Endothelial cell of umbilical vein (primary cell): Measurements from ENCODE around the gene ZNRD2. TPM values are rescaled to one million over a fixed set of nuclear protein-coding genes. Genes with fewer than 3 reads are reported as not detected.

Experiments used
- BruUV-seq: library from RNA; stranded (reverse); fragments of 400-500 nt; replicated peaks from 2 replicates; lab custom pipeline; 2021; lab: Mats Ljungman, UMichigan
- CTCF ChIA-PET: fragments of 300-600, 350-600 bp; sonication (Branson Sonifier 250); formaldehyde crosslinking; loops from one replicate; lab custom pipeline; 2021; ENCODE audit warnings: antibody characterized with exemption, inconsistent platforms; lab: Charles Lee
- POLR2A ChIA-PET: fragments of 300-600, 350-600 bp; sonication (Branson Sonifier 250); formaldehyde crosslinking; loops from one replicate; lab custom pipeline; 2021; ENCODE audit warnings: antibody characterized with exemption, inconsistent platforms; lab: Charles Lee
- DNase-seq: peaks from one replicate; pipeline ENCODE4 v3.0.0-alpha.2; 2011; ENCODE audit warnings: low read depth, low spot score
- FAIRE-seq: peaks from 2 replicates; lab custom pipeline; 2011; peaks lifted over from hg19 to GRCh38; lab: Jason Lieb, UNC
- H2AFZ ChIP-seq: 2 replicates; pipeline ENCODE4 v1.6.0; 2012; ENCODE audit warnings: low read depth, low read length, control low read depth, inconsistent platforms
- H3K27ac ChIP-seq: 2 replicates; pipeline ENCODE4 v1.5.1; 2011; ENCODE audit warnings: low read depth, mild to moderate bottlenecking, control low read depth, low read length, moderate library complexity; ENCODE audit not compliant: insufficient read depth
- H3K27me3 ChIP-seq, 2 experiments: 2 replicates each; pipeline versions ENCODE4 v1.6.0 to v1.6.1; 2011; ENCODE audit warnings: low read length in 2 of 2, mixed read lengths in 1 of 2; ENCODE audit not compliant: control insufficient read depth in 2 of 2, insufficient read depth in 2 of 2
- H3K36me3 ChIP-seq, 2 experiments: 2 replicates in 1 of 2; 3 replicates in 1 of 2; pipeline ENCODE4 v1.5.1; 2011; ENCODE audit warnings: low read length in 2 of 2, mild to moderate bottlenecking in 1 of 2, moderate library complexity in 1 of 2; ENCODE audit not compliant: control insufficient read depth in 2 of 2, insufficient read depth in 2 of 2; ENCODE audit errors: extremely low read depth in 1 of 2
- H3K4me1 ChIP-seq: 3 replicates; pipeline ENCODE4 v1.5.1; 2011; ENCODE audit warnings: mild to moderate bottlenecking, low read length; ENCODE audit not compliant: control insufficient read depth, insufficient read depth; ENCODE audit errors: extremely low read depth
- H3K4me2 ChIP-seq: 2 replicates; pipeline ENCODE4 v1.6.1; 2011; ENCODE audit warnings: low read length, control low read depth, mixed read lengths; ENCODE audit not compliant: insufficient read depth
- H3K4me3 ChIP-seq, 3 experiments: fragments of 200-600 bp in 1 of 3; sonication (generic), shearing (Covaris generic) in 1 of 3; replicated peaks in 1 of 3; 2 replicates each; pipeline ENCODE4 v1.5.1; 2011 to 2016; ENCODE audit warnings: control low read depth in 3 of 3, low read length in 3 of 3, mild to moderate bottlenecking in 2 of 3, inconsistent platforms in 1 of 3, low read depth in 1 of 3, moderate library complexity in 1 of 3; ENCODE audit not compliant: insufficient read depth in 1 of 3
- H3K79me2 ChIP-seq: 2 replicates; pipeline ENCODE4 v1.6.0; 2012; ENCODE audit warnings: low read length, inconsistent platforms; ENCODE audit not compliant: control insufficient read depth, insufficient read depth
- H3K9ac ChIP-seq: replicated peaks from 2 replicates; pipeline ENCODE3; 2011; ENCODE audit warnings: low read length, control low read depth; ENCODE audit not compliant: insufficient read depth; ENCODE audit errors: extremely low read depth
- H3K9me1 ChIP-seq: replicated peaks from 3 replicates; pipeline ENCODE4 v1.6.0; 2011; ENCODE audit warnings: mild to moderate bottlenecking, low read length; ENCODE audit not compliant: control insufficient read depth, insufficient read depth; ENCODE audit errors: extremely low read depth
- H3K9me3 ChIP-seq: replicated peaks from 2 replicates; pipeline ENCODE4 v1.5.1; 2012; ENCODE audit warnings: low read length, inconsistent platforms; ENCODE audit not compliant: control insufficient read depth, insufficient read depth
- H4K20me1 ChIP-seq: replicated peaks from 2 replicates; pipeline ENCODE3; 2011; ENCODE audit warnings: mild to moderate bottlenecking, low read length; ENCODE audit not compliant: control insufficient read depth, insufficient read depth; ENCODE audit errors: extremely low read depth
- EZH2 ChIP-seq: IDR thresholded peaks from 2 replicates; pipeline ENCODE4 v1.6.1; 2012; ENCODE audit warnings: borderline replicate concordance, low read depth, mild to moderate bottlenecking, moderate library complexity, low read length, inconsistent platforms; ENCODE audit not compliant: severe bottlenecking
- FOS ChIP-seq: IDR thresholded peaks from 2 replicates; pipeline ENCODE4 v1.6.1; 2011; ENCODE audit warnings: mild to moderate bottlenecking, low read length, moderate library complexity, borderline replicate concordance; ENCODE audit not compliant: insufficient read depth
- GATA2 ChIP-seq: IDR thresholded peaks from 2 replicates; pipeline ENCODE4 v1.7.0; 2011; ENCODE audit warnings: low read depth, mild to moderate bottlenecking, moderate library complexity, mixed read lengths, low read length; ENCODE audit not compliant: insufficient read length, insufficient read depth
- JUN ChIP-seq: IDR thresholded peaks from 2 replicates; pipeline ENCODE4 v1.6.1; 2011; ENCODE audit warnings: borderline replicate concordance, low read depth; ENCODE audit not compliant: insufficient read length, insufficient read depth
- MYC ChIP-seq: IDR thresholded peaks from one replicate; pipeline ENCODE4 v1.6.1; 2011; ENCODE audit warnings: mild to moderate bottlenecking, low read depth, low read length
- POLR2A ChIP-seq: IDR thresholded peaks from 2 replicates; pipeline ENCODE4 v1.6.1; 2012; ENCODE audit warnings: low read depth, mild to moderate bottlenecking, control low read depth, low read length
- POLR2AphosphoS5 ChIP-seq: IDR thresholded peaks from 2 replicates; pipeline ENCODE4 v1.6.1; 2012; ENCODE audit warnings: low read depth, mild to moderate bottlenecking, control low read depth, low read length, moderate library complexity; ENCODE audit not compliant: insufficient read depth
- dilution Hi-C: fragments of 300-500 bp; cut with MboI; formaldehyde crosslinking; loops from one replicate; pipeline ENCODE4 v1.15.0; 2019; ENCODE audit warnings: low sequenced_read_pairs; ENCODE audit not compliant: extremely low pct_ligation_motif_present
- intact Hi-C: fragments of 100-400 bp; cut with micrococcal nuclease; formaldehyde crosslinking; loops from one replicate; pipeline ENCODE4 v1.10.0; 2022
- polyA plus RNA-seq, 4 experiments: library from polyadenylated mRNA; depleted of rRNA in 3 of 4; stranded (reverse) in 3 of 4; unstranded in 1 of 4; fragments of >200 nt; gene quantifications; 2 replicates each; pipeline versions ENCODE4 v1.2.1 to v1.2.3, GENCODE V29; 2011 to 2012; ENCODE audit warnings: missing spikeins in 1 of 4
- total RNA-seq: library from RNA; stranded (reverse); gene quantifications from 2 replicates; pipeline ENCODE4 v1.2.3, GENCODE V29; 2021
- TF ChIP-seq, protein P1 (sequence below): IDR thresholded peaks from 2 replicates; pipeline ENCODE4 v1.6.1; 2011; ENCODE audit not compliant: insufficient read depth, insufficient read length
- TF ChIP-seq, protein P2 (sequence below), 2 donors: IDR thresholded peaks; 1 replicate in 1 of 2; 2 replicates in 1 of 2; pipeline ENCODE4 v1.5.1; 2011; ENCODE audit warnings: low read length in 2 of 2, mild to moderate bottlenecking in 2 of 2, moderate library complexity in 2 of 2, control low read depth in 1 of 2, inconsistent platforms in 1 of 2, low read depth in 1 of 2; ENCODE audit not compliant: insufficient read depth in 1 of 2; ENCODE audit errors: extremely low read depth in 1 of 2

Gene ZNRD2
- total and polyA plus RNA-seq, 2 donors (not counting 3 experiments of a cell fraction or from before 2014, with no cell fraction given): 40.8 to 96.7 TPM

DNA sequence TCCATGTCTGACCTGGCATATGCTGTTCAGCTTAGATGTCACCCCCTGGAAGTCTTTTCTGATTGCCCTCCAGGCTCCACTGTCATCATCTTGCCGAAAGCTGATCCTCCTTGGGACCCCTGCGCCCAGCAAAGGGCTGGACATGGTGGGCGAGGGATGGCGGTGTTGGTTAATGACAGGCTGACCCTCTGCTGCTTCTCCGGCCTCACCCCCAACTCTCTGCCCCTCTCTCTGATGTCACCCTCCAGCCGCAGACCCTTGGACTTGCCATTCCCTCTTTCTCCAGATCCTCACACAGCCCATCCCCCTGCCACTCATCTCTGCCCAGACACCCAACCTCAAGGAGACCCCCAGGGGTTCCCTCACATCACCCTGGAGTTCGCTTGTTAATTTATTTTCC lies 7.9 kb downstream of the ZNRD2 start:
- H3K36me3 ChIP-seq: no peaks in the 10 kb centered on the region
- no peaks in the 10 kb centered on the region for H3K27me3 ChIP-seq
- POLR2A ChIA-PET: no interaction called here
- H3K9me3 ChIP-seq: no peaks in the 10 kb centered on the region
- no peak overlapping the region for H3K27ac ChIP-seq
- no peak overlapping the region for H3K4me2 ChIP-seq
- intact Hi-C loops (no loop called here), dilution Hi-C loops (no loop called here)
- H4K20me1 ChIP-seq: no peaks in the 10 kb centered on the region
- CTCF ChIA-PET: interaction anchor here (3.9 to 9.7 kb wide), 2 partner anchors 12 to 37 kb away, joined by 22 to 167 read pairs; no protein-coding TSS in a partner anchor
- no peak overlapping the region for H3K9ac ChIP-seq
- H2AFZ ChIP-seq: no peak overlapping the region
- no TSS peak for BruUV-seq
- no peak overlapping the region for H3K4me3 ChIP-seq
- DNase-seq: no peak
- no peaks in the 10 kb centered on the region for H3K9me1 ChIP-seq
- H3K4me1 ChIP-seq: peaks cover 34% of the 10 kb centered on the region
- H3K79me2 ChIP-seq: peaks cover 6% of the 10 kb centered on the region
- TF ChIP-seq, protein P1, sequence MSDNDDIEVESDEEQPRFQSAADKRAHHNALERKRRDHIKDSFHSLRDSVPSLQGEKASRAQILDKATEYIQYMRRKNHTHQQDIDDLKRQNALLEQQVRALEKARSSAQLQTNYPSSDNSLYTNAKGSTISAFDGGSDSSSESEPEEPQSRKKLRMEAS: no peak
- TF ChIP-seq FOS: no peak
- no peak for TF ChIP-seq EZH2
- no peak for TF ChIP-seq POLR2A
- TF ChIP-seq JUN: no peak
- TF ChIP-seq POLR2AphosphoS5: no peak
- no peak for TF ChIP-seq MYC
- TF ChIP-seq GATA2: no peak
- TF ChIP-seq, protein P2, sequence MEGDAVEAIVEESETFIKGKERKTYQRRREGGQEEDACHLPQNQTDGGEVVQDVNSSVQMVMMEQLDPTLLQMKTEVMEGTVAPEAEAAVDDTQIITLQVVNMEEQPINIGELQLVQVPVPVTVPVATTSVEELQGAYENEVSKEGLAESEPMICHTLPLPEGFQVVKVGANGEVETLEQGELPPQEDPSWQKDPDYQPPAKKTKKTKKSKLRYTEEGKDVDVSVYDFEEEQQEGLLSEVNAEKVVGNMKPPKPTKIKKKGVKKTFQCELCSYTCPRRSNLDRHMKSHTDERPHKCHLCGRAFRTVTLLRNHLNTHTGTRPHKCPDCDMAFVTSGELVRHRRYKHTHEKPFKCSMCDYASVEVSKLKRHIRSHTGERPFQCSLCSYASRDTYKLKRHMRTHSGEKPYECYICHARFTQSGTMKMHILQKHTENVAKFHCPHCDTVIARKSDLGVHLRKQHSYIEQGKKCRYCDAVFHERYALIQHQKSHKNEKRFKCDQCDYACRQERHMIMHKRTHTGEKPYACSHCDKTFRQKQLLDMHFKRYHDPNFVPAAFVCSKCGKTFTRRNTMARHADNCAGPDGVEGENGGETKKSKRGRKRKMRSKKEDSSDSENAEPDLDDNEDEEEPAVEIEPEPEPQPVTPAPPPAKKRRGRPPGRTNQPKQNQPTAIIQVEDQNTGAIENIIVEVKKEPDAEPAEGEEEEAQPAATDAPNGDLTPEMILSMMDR (IDR thresholded peaks at IDR 0.05; ENCODE audit: extremely low read depth in 1 of 2, insufficient read depth in 1 of 2, low read depth in 1 of 2, low read length in 2 of 2): no peak
- no peak for FAIRE-seq
